Skin epidermis (tissue), 12 donors: ENCODE data around the gene IL3.
A peak's percentile ranks its signal among the peaks of the same experiment; 100 is the strongest.

Experiments
- H3K27ac ChIP-seq, 21 experiments: fragments of 200-600 bp; sonication (generic) in 11 of 21; one replicate each; pipeline ENCODE4 v1.5.0; 2020; ENCODE audit warnings: mild to moderate bottlenecking in 3 of 21, inconsistent platforms in 2 of 21, moderate library complexity in 2 of 21
- H3K4me3 ChIP-seq, 7 experiments: fragments of 200-600 bp; sonication (generic) in 2 of 7; one replicate each; pipeline ENCODE4 v1.5.0; 2020; ENCODE audit warnings: inconsistent platforms in 2 of 7, mild to moderate bottlenecking in 2 of 7, moderate library complexity in 1 of 7

The IL3 gene

DNA sequence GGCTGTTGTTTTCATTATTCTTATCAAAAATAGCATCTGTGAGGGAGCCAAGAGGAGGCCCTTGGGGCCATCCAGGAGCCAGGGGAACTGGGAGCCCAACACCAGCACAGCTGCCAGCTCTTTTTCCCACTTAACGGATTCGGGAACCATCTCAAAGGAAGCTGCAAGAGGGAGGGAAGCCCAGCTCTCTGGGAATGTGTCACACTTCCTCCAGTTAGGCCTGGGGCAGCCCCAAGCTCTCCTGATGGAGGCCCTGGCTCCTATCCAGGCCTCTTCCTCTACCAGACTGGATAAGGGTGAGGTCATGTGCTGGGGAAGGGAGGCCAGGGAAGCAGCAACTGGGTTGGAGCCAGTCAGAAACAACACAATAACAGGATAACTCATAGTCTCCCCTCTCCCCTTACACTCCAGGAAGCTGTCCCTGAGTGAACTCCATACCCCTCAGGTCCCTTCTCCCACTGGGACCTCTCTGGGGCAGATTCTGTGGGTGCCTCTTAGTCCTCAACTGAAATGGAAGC, 25.9 kb downstream of the IL3 start:
- Histone ChIP-seq H3K4me3 (no peak overlapping the region), H3K27ac (peak overlapping the region in 3 of 21 experiments; percentile 7 to 49 (median 32))

DNA sequence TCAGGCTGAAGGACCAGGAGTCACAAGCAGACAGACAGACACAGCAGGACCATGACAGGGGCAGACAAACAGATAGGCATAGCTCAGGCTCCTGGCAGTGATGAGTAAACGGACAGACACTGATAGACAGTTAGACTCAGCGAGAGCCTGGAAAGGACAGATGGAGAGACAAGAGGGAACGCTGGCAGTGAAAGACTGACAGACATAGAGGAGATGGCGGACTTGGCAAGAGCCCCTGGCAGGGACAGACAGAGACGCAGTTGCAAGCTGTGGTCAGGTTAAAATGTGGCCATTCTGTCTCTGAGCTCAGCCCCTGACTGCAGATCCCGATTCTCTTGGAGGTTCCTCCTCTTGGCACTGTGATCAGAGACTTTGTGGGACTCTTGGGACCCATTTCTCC, 26.7 kb downstream of the IL3 start:
- H3K27ac ChIP-seq: peak overlapping the region in 1 of 21 experiments; percentile 32

DNA sequence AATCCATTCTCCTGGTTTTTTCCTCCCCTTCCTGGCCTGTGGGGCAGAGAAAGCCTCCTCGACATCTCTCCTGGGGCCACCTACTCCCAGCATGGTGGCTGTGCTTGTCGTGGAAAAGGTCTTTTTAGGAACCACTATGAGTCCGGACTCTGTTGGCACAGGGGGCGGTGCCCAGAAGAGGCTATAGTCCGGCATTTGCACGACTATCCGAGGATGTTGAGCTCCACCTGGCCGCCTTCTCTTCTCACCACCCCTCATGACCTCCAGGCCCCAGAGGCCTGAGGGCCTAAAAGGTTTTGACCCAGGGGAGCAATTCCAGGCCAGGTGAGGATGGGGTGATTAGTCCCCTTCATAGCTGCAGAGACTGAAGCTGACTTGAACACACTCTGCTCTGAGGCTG, 27.2 kb downstream of the IL3 start:
- no peak overlapping the region for H3K4me3 ChIP-seq
- H3K27ac ChIP-seq: no peak overlapping the region

More for the DNA sequence above, 26.7 kb downstream of the IL3 start:
- H3K4me3 ChIP-seq: no peak overlapping the region

DNA sequence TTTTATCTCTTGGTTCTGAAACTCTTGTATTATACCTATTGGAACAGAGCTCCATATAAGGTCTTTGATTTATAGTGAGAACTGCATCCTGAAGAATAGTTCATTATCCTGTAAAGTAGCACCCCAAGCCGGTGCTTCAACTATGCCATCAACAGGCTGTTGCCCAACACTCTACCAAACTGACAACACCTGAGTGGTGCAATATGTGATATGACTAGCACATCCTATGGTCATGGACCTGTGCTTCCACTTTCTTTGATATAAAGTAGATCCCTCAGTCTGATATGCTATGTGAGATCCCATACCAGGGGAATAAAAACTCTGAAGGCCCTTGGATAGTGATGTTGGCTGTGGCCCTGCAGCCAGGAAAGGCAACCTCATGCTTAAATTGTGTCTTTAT, 28.9 kb downstream of the IL3 start:
- Histone ChIP-seq H3K4me3 (no peak overlapping the region), H3K27ac (no peak overlapping the region)

DNA sequence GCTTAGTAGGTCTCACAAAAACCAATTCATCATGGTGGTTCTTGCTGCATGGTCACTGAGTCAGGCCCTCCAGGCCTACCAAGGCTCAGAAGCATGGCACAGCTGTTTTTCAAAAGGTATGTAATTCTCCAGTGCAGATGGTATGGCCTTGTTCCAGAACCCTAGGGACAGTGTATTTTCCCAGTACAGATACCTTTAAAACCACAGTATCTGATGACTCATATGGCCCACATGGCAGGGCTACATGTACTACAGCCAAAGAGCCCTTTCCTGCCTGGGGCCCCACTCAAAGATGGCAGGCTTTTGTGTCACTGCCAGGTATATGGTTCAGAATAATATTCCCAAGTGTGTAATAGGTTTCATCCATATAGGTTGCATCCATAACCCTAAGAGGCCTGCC, 29.7 kb downstream of the IL3 start:
- Histone ChIP-seq H3K27ac (no peak overlapping the region), H3K4me3 (no peak overlapping the region)

DNA sequence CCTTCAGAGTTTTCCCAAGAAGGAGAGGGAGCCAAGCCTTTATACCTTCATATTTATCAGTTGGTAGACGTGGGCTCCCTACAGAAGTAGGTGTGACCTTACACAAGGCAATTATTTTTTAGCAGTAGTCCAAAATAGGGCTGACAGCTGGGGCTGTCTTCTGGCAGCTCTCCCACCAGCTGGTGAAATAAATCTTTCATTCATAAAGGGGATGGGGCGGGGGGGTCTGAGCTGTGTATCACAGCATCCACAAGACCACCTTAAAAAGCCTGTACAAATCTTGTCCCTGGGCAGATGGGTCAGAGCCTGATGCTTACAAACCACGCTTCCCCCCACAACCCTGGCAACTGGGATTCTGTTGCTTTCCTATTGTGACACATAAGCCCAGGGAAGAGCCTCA, 32.8 kb downstream of the IL3 start:
- Histone ChIP-seq H3K27ac (peak overlapping the region in 1 of 21 experiments; percentile 41), H3K4me3 (no peak overlapping the region)

DNA sequence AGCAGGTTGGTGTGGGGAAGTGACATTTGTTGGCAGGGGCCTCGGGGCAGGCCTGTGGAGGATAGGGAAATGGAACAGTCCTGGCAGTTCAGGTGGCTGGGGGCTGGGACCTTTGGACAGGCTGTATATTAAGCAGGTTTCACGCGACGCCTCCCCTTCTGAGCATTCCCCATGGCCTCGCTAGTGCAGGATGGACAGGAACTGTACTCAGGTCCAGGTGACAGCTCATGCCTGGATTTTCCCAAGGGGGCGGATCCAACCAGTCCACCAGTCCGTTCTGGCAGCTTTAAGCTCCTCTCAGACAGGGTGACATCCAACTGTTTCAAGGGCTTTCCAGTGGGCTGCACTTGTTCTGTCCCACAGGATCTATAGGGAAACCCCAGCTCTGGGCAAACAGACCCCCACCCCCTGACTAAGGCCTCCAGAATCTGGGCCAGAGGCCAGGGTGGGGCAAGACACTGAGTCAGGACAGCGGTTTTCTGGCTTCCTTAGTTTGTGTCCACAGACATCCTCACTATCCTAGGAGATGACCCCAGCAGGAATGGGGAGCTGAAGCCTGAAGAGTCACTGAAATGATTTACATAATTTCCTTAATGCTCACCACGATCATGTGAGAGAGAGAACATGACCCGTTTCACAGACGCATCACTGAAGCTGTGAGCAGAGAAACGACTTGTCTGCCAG, 34.1 kb downstream of the IL3 start:
- Histone ChIP-seq H3K4me3 (no peak overlapping the region), H3K27ac (peak overlapping the region in 3 of 21 experiments; percentile 41 to 63 (median 52))

DNA sequence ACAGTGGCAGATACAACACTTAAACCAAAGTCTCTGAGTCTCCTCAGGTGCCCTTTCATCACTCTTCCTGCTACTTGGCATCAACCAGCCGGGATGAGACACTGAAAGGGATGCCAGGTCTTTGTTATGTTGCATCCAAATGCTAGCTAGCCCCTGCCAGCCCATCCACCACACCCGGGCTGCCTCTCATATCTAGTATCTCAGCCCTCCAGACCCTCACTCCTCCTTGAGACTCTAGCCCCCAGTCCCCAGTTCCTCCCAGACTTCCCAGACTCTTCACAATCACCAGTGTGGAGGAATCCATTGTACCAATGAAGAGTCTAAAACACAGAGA, 34.6 kb downstream of the IL3 start:
- Histone ChIP-seq H3K4me3 (no peak overlapping the region), H3K27ac (peak overlapping the region in 4 of 21 experiments; percentile 21 to 63 (median 46))

DNA sequence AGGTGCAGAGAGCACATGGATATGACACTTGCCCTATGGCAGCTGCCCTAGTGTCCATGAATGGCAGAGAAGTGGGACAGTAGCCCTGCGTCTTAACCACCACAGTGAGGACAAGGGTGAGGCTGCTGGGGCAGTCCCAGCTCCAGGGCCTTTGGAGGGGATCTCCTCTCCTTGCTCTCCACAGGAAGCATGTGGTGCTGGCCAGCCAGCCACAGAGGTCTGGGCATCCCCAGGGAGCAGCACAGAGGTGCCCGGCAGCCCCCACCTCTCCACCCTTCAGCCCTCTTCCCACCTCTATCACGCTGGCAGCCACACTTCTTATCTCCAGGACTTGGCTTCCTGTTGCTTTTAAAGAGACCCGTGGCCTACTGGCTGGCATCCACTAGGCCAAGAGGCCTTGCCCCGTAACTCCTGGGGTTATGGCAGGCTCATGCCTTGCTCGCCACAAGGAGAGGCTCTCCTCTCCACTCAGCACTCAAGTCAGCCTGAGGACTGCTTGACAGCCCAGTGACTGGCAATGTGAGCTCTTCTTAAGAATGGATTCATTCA, 35.0 kb downstream of the IL3 start:
- H3K27ac ChIP-seq: peak overlapping the region in 4 of 21 experiments; percentile 21 to 63 (median 46)
- H3K4me3 ChIP-seq: no peak overlapping the region

DNA sequence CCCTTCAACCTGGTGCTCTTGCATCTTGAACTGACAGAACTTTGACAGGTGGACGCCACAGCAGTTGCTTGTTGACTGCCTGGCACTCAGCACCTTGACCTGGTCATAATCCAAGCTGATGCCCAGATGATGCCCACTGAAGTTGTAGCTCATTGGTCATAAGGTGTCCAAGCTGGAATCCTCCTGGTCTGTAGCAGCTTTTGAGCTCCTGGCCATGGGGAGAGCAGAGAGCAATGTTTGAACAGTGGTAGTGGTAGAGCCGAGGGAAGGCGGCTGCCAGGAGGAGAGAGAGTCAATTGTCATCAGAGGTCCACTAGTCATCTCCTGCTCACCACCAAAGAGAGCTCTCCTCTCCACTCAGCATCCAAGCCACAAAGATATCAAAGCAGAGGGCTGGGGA, 36.4 kb downstream of the IL3 start:
- H3K4me3 ChIP-seq: no peak overlapping the region
- no peak overlapping the region for H3K27ac ChIP-seq

DNA sequence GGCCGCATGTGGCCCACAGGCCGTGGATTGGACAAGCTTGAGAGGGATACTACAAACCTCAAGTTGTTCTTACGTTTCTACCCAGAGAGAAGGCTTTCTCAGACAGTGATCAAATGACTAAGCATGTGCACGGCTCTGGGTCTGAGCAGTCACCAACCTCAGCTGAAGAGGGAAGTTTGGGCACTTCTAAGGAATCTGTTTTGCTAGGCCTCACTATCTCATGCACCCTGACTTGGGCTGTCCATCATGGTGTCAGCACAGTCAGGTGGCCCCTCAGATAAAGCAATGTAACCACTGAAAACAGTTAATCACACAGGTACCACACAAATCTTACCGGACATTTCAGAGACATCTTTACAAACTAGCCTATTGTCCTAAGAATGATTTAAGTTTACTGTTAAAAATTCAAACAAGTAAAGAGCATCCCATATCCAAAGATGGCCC, 37.7 kb downstream of the IL3 start:
- Histone ChIP-seq H3K27ac (no peak overlapping the region), H3K4me3 (no peak overlapping the region)

DNA sequence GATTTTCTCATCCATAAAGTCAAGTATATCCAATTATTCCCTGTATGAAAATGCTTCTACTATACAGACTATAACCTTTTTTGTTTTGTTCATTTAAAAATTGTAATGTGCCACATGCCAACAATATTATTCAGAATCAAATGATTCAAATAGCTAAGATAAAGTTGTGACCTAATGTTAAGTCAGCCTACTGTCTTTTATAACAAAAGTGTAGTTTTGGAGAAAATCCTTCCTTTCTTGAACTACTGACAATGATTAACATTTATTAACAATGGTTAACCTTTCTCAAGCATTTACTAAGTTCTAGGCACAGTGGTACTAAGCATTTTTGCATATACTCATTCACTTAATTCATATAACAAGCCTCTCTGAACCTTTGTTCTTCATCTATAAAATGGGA, 38.2 kb downstream of the IL3 start:
- H3K4me3 ChIP-seq: no peak overlapping the region
- no peak overlapping the region for H3K27ac ChIP-seq

DNA sequence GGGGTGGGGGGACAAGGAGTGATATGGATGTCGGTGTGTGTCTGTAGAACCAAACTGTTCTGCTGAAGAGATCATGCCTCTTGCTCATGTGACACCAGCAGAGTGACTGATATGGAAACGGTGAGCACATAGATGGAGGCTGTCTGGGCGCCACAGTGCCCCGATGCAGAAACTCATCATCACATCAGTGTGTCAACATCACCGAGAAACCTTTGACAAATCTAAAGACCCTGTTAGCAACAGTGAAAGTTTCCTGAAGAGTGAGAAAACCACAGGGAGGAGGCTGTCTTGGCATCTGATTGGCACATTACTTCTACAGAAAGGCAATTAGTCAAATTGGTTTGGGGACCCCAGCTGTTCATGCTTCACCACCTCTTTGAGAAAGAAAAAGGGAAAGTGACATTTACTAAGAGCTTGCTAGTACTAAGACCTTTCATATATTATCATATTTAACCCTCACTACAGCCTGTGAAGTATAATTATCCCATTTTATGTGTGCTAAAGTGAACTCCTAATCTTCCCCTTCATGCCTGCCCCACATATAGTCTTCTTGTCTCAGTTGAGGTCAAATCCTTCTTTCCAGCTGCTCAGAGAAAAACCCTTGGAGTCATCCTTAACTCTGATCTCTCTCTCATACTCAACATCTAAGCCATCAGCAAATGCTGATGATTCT, 38.8 kb downstream of the IL3 start:
- no peak overlapping the region for H3K4me3 ChIP-seq

DNA sequence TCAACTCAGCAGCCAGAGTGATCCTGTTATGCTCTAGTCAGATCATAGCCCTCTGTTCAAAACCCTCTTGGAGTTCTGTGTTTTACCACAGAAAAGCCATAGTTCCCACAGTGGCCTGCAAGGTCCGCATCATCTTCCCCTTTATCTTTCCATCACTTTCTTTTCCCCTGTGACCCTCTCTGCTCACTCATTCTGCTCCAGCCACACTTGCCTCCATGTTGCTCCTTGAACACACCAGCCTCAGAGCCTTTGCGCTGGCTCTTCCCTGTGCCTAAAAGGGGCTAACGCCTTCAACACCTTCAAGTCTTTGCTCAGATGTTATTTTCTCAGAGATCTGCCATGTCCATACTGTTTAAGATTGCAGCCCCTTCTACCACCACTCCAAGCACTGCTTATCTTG, 39.5 kb downstream of the IL3 start:
- Histone ChIP-seq H3K27ac (peak overlapping the region in 1 of 21 experiments; percentile 80), H3K4me3 (no peak overlapping the region)

More for the DNA sequence above, 38.8 kb downstream of the IL3 start:
- no peak overlapping the region for H3K27ac ChIP-seq

DNA sequence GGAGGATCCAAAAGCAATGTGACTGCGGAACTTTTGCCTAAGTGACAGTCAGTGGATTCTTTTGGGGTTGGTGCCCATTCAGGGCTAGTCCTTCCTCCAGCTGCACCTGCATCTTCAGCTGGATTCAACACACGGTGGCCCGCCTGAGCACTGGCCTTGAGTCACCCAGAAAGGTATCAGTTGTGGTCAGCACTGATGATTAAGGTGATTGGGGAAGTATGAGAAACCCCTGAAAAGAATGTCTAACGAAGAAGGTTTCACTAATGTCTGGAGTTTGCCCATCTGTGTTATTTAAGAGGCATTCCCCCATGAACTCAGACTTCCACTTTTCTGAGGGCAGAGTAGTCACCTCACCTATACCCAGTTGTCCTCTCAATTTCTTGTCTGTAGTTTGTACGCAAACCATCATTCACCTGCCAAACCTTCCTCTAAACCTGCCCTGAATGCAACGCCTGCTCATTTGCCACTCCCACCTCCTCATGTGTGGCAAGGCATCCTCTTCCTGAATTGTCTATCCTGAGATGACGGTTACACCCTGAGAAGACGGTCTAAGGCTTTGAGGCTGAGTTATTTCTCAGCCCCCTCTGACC, 40.3 kb downstream of the IL3 start:
- Histone ChIP-seq H3K4me3 (no peak overlapping the region), H3K27ac (peak overlapping the region in 6 of 21 experiments; percentile 39 to 86 (median 68))

DNA sequence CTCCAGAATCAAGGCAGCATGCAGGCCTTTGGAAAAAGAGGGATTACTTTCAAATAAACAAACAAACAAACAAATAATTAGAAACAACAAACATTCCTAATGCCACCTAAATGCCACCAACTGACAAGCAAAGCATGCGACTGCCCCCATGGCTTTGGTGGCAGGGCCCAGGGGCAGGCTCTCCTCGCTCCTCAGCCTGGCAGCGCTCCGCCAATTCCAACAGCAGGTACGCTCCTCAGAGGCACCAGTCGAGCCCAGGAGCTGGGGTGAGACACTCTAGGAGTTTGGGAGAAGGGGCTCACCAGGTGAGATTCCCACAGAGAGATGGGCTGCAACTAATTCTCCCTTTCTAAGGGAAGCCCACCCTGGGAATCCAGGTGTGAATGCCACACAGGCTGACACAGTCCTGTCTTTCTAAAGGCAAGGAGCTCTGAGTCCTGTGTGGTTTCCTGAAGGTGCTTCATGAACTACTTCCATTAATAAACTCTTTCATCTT, 41.0 kb downstream of the IL3 start:
- H3K27ac ChIP-seq: peak overlapping the region in 7 of 21 experiments; percentile 13 to 86 (median 57)

DNA sequence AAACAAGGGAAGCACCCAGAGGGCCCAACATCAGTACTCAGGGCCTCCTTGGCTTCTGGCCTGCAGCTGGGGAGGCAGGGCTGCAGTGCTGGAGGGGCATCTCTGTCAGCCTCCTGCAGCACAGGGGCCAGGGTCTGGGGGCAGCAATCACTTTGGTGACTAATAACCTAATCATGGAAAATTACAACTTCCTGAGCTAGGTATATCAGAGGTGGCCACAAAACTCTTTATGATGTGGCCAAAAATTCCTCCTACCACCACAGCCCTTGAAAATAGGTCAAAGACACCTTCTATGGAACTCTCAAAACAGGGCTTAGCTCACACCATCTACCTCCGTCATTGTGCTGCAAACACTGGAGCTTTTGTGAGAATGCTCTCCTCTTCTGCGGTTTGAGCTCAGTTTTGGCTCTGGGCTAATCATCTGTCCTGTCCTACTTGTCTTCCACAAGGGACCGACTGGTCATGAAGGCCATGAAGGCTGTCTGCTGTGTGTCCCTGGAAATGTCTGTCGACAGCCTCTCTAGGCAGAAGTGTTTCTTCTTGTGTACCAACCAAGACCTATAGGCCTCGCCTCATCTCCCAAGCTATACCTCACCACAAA, 41.7 kb downstream of the IL3 start:
- peak overlapping the region in 12 of 21 experiments; percentile 27 to 87 (median 61) for H3K27ac ChIP-seq

More for the DNA sequence above, 41.0 kb downstream of the IL3 start:
- no peak overlapping the region for H3K4me3 ChIP-seq

DNA sequence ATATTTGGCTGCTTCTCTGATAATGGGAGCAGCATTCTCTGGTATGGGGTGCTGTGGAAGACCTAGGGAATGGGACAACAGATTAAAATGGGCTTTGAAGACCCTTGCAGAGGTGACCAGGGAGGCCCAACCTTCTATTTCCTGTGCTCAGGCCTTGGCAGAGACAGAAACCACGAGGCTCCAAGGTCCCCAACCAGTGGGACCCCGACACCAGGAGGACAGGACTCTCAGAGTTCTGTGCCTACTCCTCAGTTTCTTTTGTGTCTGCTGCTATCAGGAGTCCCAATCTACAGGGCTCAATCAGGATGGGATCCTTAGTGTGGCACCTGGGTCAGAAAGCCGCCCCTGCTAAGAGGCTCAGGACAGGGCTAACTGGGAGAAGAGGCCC, 42.5 kb downstream of the IL3 start:
- H3K4me3 ChIP-seq: no peak overlapping the region
- H3K27ac ChIP-seq: peak overlapping the region in 19 of 21 experiments; percentile 27 to 87 (median 55)

More for the DNA sequence above, 41.7 kb downstream of the IL3 start:
- H3K4me3 ChIP-seq: no peak overlapping the region

DNA sequence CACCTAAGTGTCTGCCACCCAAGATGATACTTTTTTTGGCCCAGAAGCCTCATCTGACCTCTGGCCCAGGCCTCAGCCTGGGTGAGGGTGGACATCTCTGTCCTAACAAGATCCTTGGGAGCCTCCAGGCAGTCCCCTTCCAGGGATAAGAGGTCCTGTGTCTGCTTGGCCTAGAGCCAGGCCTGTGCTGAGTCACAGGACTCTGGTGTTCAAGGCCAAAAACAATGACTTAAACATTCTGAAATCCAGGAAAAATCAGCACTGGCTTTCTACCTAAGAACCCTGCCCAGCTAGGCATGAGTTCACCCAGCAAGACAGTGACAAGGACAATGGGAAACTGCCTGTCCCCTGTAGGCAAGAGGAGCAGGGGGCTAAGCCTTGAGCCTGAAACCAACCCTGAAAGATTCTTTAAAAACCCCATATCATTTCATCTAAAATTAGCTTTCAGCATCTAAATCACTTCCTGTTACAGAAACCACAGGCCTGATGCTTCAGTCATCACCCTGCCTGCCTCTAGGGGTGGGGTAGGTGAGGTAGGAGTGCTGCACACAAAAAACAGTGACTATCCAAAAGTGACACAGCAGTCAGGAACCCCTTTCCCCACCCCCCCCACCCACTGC, 43.0 kb downstream of the IL3 start:
- peak overlapping the region in 19 of 21 experiments; percentile 27 to 87 (median 55) for H3K27ac ChIP-seq

More for the DNA sequence above, 43.0 kb downstream of the IL3 start:
- no peak overlapping the region for H3K4me3 ChIP-seq
